SK-N-SH (cell line): ENCODE data around the gene OR52L1. TPM values are rescaled to one million over a fixed set of nuclear protein-coding genes. Genes with fewer than 3 reads are reported as not detected.

Experiments used
- CTCF ChIA-PET: fragments of 300-600, 350-600 bp; formaldehyde crosslinking; extraction: SDS; loops from one replicate; lab custom pipeline; 2021; lab: Yijun Ruan, JAX
- POLR2A ChIA-PET: fragments of 350-600 bp; sonication (Branson Sonifier 250); formaldehyde crosslinking; extraction: SDS; loops from one replicate; lab custom pipeline; 2020; ENCODE audit warnings: antibody characterized with exemption, inconsistent platforms; lab: Yijun Ruan, JAX
- DNase-seq: peaks from one replicate; pipeline ENCODE4 v3.0.0; 2012
- H2AFZ ChIP-seq: fragments of 200-600 bp; sonication (generic); 2 replicates; pipeline ENCODE4 v1.8.1; 2016; ENCODE audit warnings: antibody characterized with exemption, mild to moderate bottlenecking, low read depth
- H3F3A ChIP-seq: fragments of 200-600 bp; sonication (generic); replicated peaks from 2 replicates; pipeline ENCODE3; 2016; ENCODE audit warnings: antibody characterized with exemption, mild to moderate bottlenecking; ENCODE audit not compliant: insufficient read depth
- H3K27ac ChIP-seq, 2 experiments: fragments of 200-500 bp in 1 of 2; fragments of 200-600 bp in 1 of 2; sonication (Bioruptor generic) in 1 of 2; sonication (generic), shearing (Covaris generic) in 1 of 2; 2 replicates each; pipeline versions ENCODE4 v1.5.1 to v1.6.1; 2014 to 2016; ENCODE audit warnings: low read depth in 2 of 2, inconsistent platforms in 1 of 2, low read length in 1 of 2, mild to moderate bottlenecking in 1 of 2, mixed read lengths in 1 of 2
- H3K27me3 ChIP-seq: fragments of 200-600 bp; sonication (generic), shearing (Covaris generic); 2 replicates; pipeline ENCODE4 v1.6.1; 2016; ENCODE audit warnings: mixed run types; ENCODE audit not compliant: insufficient read depth
- H3K36me3 ChIP-seq, 2 experiments: fragments of 200-500 bp in 1 of 2; fragments of 200-600 bp in 1 of 2; sonication (Bioruptor generic) in 1 of 2; sonication (generic) in 1 of 2; replicated peaks in 1 of 2; 2 replicates each; pipeline versions ENCODE3 to v1.5.1; 2014 to 2016; ENCODE audit warnings: low read length in 1 of 2, mild to moderate bottlenecking in 1 of 2; ENCODE audit not compliant: insufficient read depth in 2 of 2, control insufficient read depth in 1 of 2
- H3K4me1 ChIP-seq, 2 experiments: fragments of 200-500 bp in 1 of 2; fragments of 200-600 bp in 1 of 2; sonication (Bioruptor generic) in 1 of 2; sonication (generic), shearing (Covaris generic) in 1 of 2; 2 replicates each; pipeline versions ENCODE4 v1.5.1 to v1.6.1; 2014 to 2016; ENCODE audit warnings: low read depth in 1 of 2, low read length in 1 of 2, mixed run types in 1 of 2; ENCODE audit not compliant: insufficient read depth in 2 of 2, control insufficient read depth in 1 of 2
- H3K4me2 ChIP-seq: fragments of 200-600 bp; sonication (generic), shearing (Covaris generic); 2 replicates; pipeline ENCODE4 v1.6.1; 2017; ENCODE audit warnings: mixed run types
- H3K4me3 ChIP-seq, 2 experiments: fragments of 200-500 bp in 1 of 2; fragments of 200-600 bp in 1 of 2; sonication (Bioruptor generic) in 1 of 2; sonication (generic), shearing (Covaris generic) in 1 of 2; 2 replicates each; pipeline versions ENCODE4 v1.5.1 to v1.8.1; 2014 to 2016; ENCODE audit warnings: low read depth in 2 of 2, inconsistent platforms in 1 of 2, low read length in 1 of 2, mild to moderate bottlenecking in 1 of 2, mixed read lengths in 1 of 2, moderate library complexity in 1 of 2
- H3K79me2 ChIP-seq: fragments of 200-600 bp; sonication (generic); 2 replicates; pipeline ENCODE4 v1.8.1; 2017; ENCODE audit warnings: mild to moderate bottlenecking; ENCODE audit not compliant: insufficient read depth
- H3K9ac ChIP-seq: fragments of 200-600 bp; sonication (generic); 2 replicates; pipeline ENCODE4 v1.6.1; 2017; ENCODE audit warnings: mixed run types
- H3K9me2 ChIP-seq: fragments of 200-600 bp; sonication (generic); 2 replicates; pipeline ENCODE4 v1.6.1; 2017; ENCODE audit warnings: mixed run types
- H3K9me3 ChIP-seq: fragments of 200-600 bp; sonication (generic); 2 replicates; pipeline ENCODE4 v1.6.1; 2017; ENCODE audit warnings: mixed run types, mild to moderate bottlenecking, moderate library complexity
- H4K20me1 ChIP-seq: fragments of 200-600 bp; sonication (generic); 2 replicates; pipeline ENCODE4 v1.6.1; 2017; ENCODE audit warnings: mild to moderate bottlenecking, mixed run types; ENCODE audit not compliant: insufficient read depth
- CHD2 ChIP-seq: fragments of 150-350 bp; IDR thresholded peaks from 2 replicates; pipeline ENCODE4 v1.6.1; 2018; ENCODE audit warnings: low read length; ENCODE audit not compliant: partially characterized antibody
- CTCF ChIP-seq: fragments of 200-600 bp; sonication (generic); IDR thresholded peaks from 2 replicates; pipeline ENCODE4 v1.6.1; 2017; ENCODE audit warnings: antibody characterized with exemption, mild to moderate bottlenecking, moderate library complexity
- ELF1 ChIP-seq: IDR thresholded peaks from 2 replicates; pipeline ENCODE4 v1.4.0; 2012
- FOSL2 ChIP-seq: IDR thresholded peaks from 2 replicates; pipeline ENCODE4 v1.4.0; 2012; ENCODE audit warnings: low read depth, mild to moderate bottlenecking, moderate library complexity, borderline replicate concordance
- FOXJ3 ChIP-seq: sonication (generic); formaldehyde crosslinking; IDR thresholded peaks from 2 replicates; pipeline ENCODE4 v1.5.1; 2020; ENCODE audit warnings: mild to moderate bottlenecking, missing genetic modification reagents
- FOXM1 ChIP-seq: IDR thresholded peaks from 2 replicates; pipeline ENCODE4 v1.4.0; 2012; ENCODE audit warnings: low read depth, mild to moderate bottlenecking
- JUND ChIP-seq: IDR thresholded peaks from 2 replicates; pipeline ENCODE4 v1.4.0; 2012
- MAX ChIP-seq: IDR thresholded peaks from 2 replicates; pipeline ENCODE4 v1.4.0; 2012; ENCODE audit warnings: low read depth
- NFIC ChIP-seq: IDR thresholded peaks from 2 replicates; pipeline ENCODE4 v1.4.0; 2012; ENCODE audit warnings: borderline replicate concordance
- NRF1 ChIP-seq: IDR thresholded peaks from 2 replicates; pipeline ENCODE4 v1.6.1; 2012; ENCODE audit warnings: low read depth, mild to moderate bottlenecking, low read length
- PBX3 ChIP-seq: IDR thresholded peaks from 2 replicates; pipeline ENCODE4; 2012
- RCOR1 ChIP-seq: fragments of 150-350 bp; IDR thresholded peaks from 2 replicates; pipeline ENCODE4 v1.6.1; 2017; ENCODE audit warnings: antibody characterized with exemption, low read length
- SIN3A ChIP-seq: IDR thresholded peaks from 2 replicates; pipeline ENCODE4 v1.6.1; 2012; ENCODE audit warnings: low read depth, mild to moderate bottlenecking, low read length, moderate library complexity, borderline replicate concordance
- SMC3 ChIP-seq: IDR thresholded peaks from 2 replicates; pipeline ENCODE4 v1.6.1; 2012; ENCODE audit warnings: low read depth, low read length, improper control_type of control experiment
- TEAD4 ChIP-seq: IDR thresholded peaks from 2 replicates; pipeline ENCODE4 v1.4.0; 2012; ENCODE audit warnings: mild to moderate bottlenecking, borderline replicate concordance; ENCODE audit not compliant: insufficient read depth
- USF1 ChIP-seq: IDR thresholded peaks from 2 replicates; pipeline ENCODE4 v1.4.0; 2012; ENCODE audit warnings: low read depth, borderline replicate concordance
- USF2 ChIP-seq: fragments of 150-350 bp; IDR thresholded peaks from 2 replicates; pipeline ENCODE4 v1.6.1; 2017; ENCODE audit warnings: antibody characterized with exemption, low read length, low read depth, borderline replicate concordance
- WGBS: methylation state at CpG from one replicate; pipeline ENCODE4 v1.1.6; 2017; ENCODE audit warnings: low lambda C conversion rate; 5-methylcytosine and 5-hydroxymethylcytosine counted together
- polyA plus RNA-seq, 3 experiments: library from polyadenylated mRNA; depleted of rRNA; stranded (reverse); fragments of >200 nt; gene quantifications; 2 replicates each; pipeline ENCODE4 v1.2.3, GENCODE V29; 2012

Gene OR52L1
- polyA plus RNA-seq, 1 of the 3 experiments (the other 2 are of a cell fraction): not detected

- Histone ChIP-seq H3K36me3 (no peaks in the 10 kb centered on the region), H3K4me2 (no peak overlapping the region), H3K4me3 (no peak overlapping the region), H3K9ac (no peak overlapping the region), H2AFZ (no peak overlapping the region), H3K27me3 (0 out of 2 replicates have a peak, but pooled peaks cover 6% of the 10 kb centered on the region), H3K9me3 (no peaks in the 10 kb centered on the region), H4K20me1 (no peaks in the 10 kb centered on the region), H3K4me1 (no peaks in the 10 kb centered on the region), H3K27ac (no peak overlapping the region), H3K9me2 (no peaks in the 10 kb centered on the region), H3F3A (no peaks in the 10 kb centered on the region), H3K79me2 (no peaks in the 10 kb centered on the region)
- CTCF ChIA-PET: no interaction called here
- no peak for DNase-seq
- TF ChIP-seq TEAD4: no peak
- TF ChIP-seq FOXJ3 (CRISPR knock-in tag): no peak
- TF ChIP-seq CHD2: no peak
- no peak for TF ChIP-seq FOSL2
- no peak for TF ChIP-seq CTCF
- TF ChIP-seq SMC3: no peak
- POLR2A ChIA-PET: no interaction called here
Observed at GRCh38 chr11:6006395-6006794, 19.6 kb upstream of the OR52L1 start.

- H3K9me3 ChIP-seq: no peaks in the 10 kb centered on the region
- H3K9ac ChIP-seq: no peak overlapping the region
- H3K36me3 ChIP-seq: no peaks in the 10 kb centered on the region
- no peak overlapping the region for H2AFZ ChIP-seq
- POLR2A ChIA-PET: no interaction called here
- H3K4me3 ChIP-seq: no peak overlapping the region
- 0% methylated on average over 7 of the region's 7 CpGs for WGBS
- H3K4me2 ChIP-seq: no peak overlapping the region
- H4K20me1 ChIP-seq: no peaks in the 10 kb centered on the region
- no peaks in the 10 kb centered on the region for H3K9me2 ChIP-seq
- no peak overlapping the region for H3K27ac ChIP-seq
- H3K79me2 ChIP-seq: no peaks in the 10 kb centered on the region
- H3F3A ChIP-seq: no peaks in the 10 kb centered on the region
- DNase-seq: no peak
- no peaks in the 10 kb centered on the region for H3K4me1 ChIP-seq
- CTCF ChIA-PET: interaction anchor here (1.0 kb wide), 1 partner anchor 10 kb away, joined by 5 read pairs; no protein-coding TSS in a partner anchor
- H3K27me3 ChIP-seq: no peaks in the 10 kb centered on the region
- TF ChIP-seq FOXJ3 (CRISPR knock-in tag): no peak
- TF ChIP-seq JUND: no peak
Observed at GRCh38 chr11:6002202-6002699, 15.5 kb upstream of the OR52L1 start.

- no peak for DNase-seq
- Histone ChIP-seq H3K4me3 (no peak overlapping the region), H4K20me1 (no peaks in the 10 kb centered on the region), H3K79me2 (no peaks in the 10 kb centered on the region), H3K27me3 (no peaks in the 10 kb centered on the region), H3K4me2 (no peak overlapping the region), H3K9me2 (no peaks in the 10 kb centered on the region), H3K27ac (no peak overlapping the region), H3K9ac (no peak overlapping the region), H3K9me3 (no peaks in the 10 kb centered on the region), H2AFZ (no peak overlapping the region), H3K4me1 (no peaks in the 10 kb centered on the region), H3K36me3 (no peaks in the 10 kb centered on the region), H3F3A (no peaks in the 10 kb centered on the region)
- WGBS: 6% methylated on average over 5 of the region's 14 CpGs
- POLR2A ChIA-PET: no interaction called here
- CTCF ChIA-PET: interaction anchor here (1.7 to 1.8 kb wide), 2 partner anchors 359 to 368 kb away, joined by 5 to 7 read pairs; no protein-coding TSS in a partner anchor
- TF ChIP-seq NFIC: no peak
- no peak for TF ChIP-seq NRF1
- TF ChIP-seq SIN3A: no peak
- TF ChIP-seq PBX3: no peak
- TF ChIP-seq USF1: no peak
- TF ChIP-seq RCOR1: no peak
- TF ChIP-seq MAX: no peak
- TF ChIP-seq FOXM1: no peak
- TF ChIP-seq CHD2: no peak
- no peak for TF ChIP-seq ELF1
- no peak for TF ChIP-seq USF2
Observed at GRCh38 chr11:5994791-5995190, 8.0 kb upstream of the OR52L1 start.
